ENCODE results near the gene GKN2. TPM values are rescaled to one million over a fixed set of nuclear protein-coding genes. Genes with fewer than 3 reads are reported as not detected.

The GKN2 gene
- total and polyA plus RNA-seq, 4 donors, result 9.1 TPM; not detected in 3

DNA sequence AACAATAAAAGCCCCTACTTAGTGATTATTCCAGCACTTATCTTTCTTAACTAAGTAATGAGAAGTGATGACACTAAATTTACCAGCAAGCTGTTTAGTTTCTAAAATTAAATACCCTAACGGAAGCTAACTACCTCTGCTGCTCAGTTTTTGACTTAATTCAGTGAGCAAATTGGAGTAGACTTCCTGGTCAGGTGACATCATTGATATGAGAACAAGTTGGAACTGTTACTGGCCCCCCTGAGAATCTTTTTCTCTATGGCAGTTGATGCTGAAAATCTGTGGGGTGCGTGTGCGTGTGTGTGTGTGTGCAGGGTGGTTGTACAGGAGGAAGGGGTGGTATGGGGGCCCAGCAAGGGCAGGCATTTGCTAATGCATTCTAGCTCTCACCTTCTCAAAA is 46.0 kb downstream of the GKN2 start:
- Histone ChIP-seq H3K9me3 (ENCODE audit: control insufficient read depth in 4 of 4, low read length in 3 of 4) (no peaks in the 10 kb centered on the region), H3K27me3 (ENCODE audit: control insufficient read depth in 4 of 4, insufficient read depth in 4 of 4, low read length in 3 of 4) (no peaks in the 10 kb centered on the region), H3K4me1 (ENCODE audit: control insufficient read depth in 4 of 4, insufficient read depth in 4 of 4, low read length in 3 of 4) (peaks cover 0 to 9% (median 2%) of the 10 kb centered on the region in 4 donors), H3K27ac (ENCODE audit: low read depth in 1 of 2, low read length in 2 of 2) (no peak overlapping the region), H3K9ac (ENCODE audit: low read depth in 1 of 2, low read length in 2 of 2) (no peak overlapping the region), H3K36me3 (ENCODE audit: control insufficient read depth in 4 of 4, insufficient read depth in 3 of 4, low read depth in 1 of 4, low read length in 3 of 4) (no peaks in the 10 kb centered on the region), H3K4me3 (ENCODE audit: low read depth in 1 of 3, low read length in 3 of 3) (no peak overlapping the region)
- TF ChIP-seq FOXA1 (IDR thresholded peaks at IDR 0.05) (no peak), ATF3 (IDR thresholded peaks at IDR 0.05) (no peak), RXRA (IDR thresholded peaks at IDR 0.05) (no peak), CTCF (IDR thresholded peaks at IDR 0.05; ENCODE audit: low read depth, low read length, missing input control) (no peak), YY1 (IDR thresholded peaks at IDR 0.05) (no peak), JUND (IDR thresholded peaks at IDR 0.05) (no peak), NR2F2 (IDR thresholded peaks at IDR 0.05) (no peak), HNF4G (IDR thresholded peaks at IDR 0.05) (no peak), TAF1 (conservative IDR thresholded peaks at IDR 0.05) (no peak), FOXA2 (IDR thresholded peaks at IDR 0.05) (no peak), RAD21 (IDR thresholded peaks at IDR 0.05) (no peak), HNF4A (conservative IDR thresholded peaks at IDR 0.05) (no peak), SP1 (IDR thresholded peaks at IDR 0.05) (no peak), REST (IDR thresholded peaks at IDR 0.05) (no peak)
- TF ChIP-seq, protein P1, sequence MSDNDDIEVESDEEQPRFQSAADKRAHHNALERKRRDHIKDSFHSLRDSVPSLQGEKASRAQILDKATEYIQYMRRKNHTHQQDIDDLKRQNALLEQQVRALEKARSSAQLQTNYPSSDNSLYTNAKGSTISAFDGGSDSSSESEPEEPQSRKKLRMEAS (IDR thresholded peaks at IDR 0.05), result no peak
- TF ChIP-seq, protein P2, sequence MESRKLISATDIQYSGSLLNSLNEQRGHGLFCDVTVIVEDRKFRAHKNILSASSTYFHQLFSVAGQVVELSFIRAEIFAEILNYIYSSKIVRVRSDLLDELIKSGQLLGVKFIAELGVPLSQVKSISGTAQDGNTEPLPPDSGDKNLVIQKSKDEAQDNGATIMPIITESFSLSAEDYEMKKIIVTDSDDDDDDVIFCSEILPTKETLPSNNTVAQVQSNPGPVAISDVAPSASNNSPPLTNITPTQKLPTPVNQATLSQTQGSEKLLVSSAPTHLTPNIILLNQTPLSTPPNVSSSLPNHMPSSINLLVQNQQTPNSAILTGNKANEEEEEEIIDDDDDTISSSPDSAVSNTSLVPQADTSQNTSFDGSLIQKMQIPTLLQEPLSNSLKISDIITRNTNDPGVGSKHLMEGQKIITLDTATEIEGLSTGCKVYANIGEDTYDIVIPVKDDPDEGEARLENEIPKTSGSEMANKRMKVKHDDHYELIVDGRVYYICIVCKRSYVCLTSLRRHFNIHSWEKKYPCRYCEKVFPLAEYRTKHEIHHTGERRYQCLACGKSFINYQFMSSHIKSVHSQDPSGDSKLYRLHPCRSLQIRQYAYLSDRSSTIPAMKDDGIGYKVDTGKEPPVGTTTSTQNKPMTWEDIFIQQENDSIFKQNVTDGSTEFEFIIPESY (IDR thresholded peaks at IDR 0.05), result no peak
- DNase-seq (ENCODE audit: low spot score), result no peak
- 90% methylated on average over 3 of the region's 3 CpGs for WGBS

GRCh38 chr2:68905116-68905515 is 47.6 kb downstream of the GKN2 start:
- Histone ChIP-seq H3K4me1 (ENCODE audit: control insufficient read depth in 4 of 4, insufficient read depth in 4 of 4, low read length in 3 of 4) (peaks cover 0 to 9% (median 2%) of the 10 kb centered on the region in 4 donors), H3K9ac (ENCODE audit: low read depth in 1 of 2, low read length in 2 of 2) (no peak overlapping the region), H3K4me3 (ENCODE audit: low read depth in 1 of 3, low read length in 3 of 3) (no peak overlapping the region), H3K27me3 (ENCODE audit: control insufficient read depth in 4 of 4, insufficient read depth in 4 of 4, low read length in 3 of 4) (no peaks in the 10 kb centered on the region), H3K9me3 (ENCODE audit: control insufficient read depth in 4 of 4, low read length in 3 of 4) (peaks cover 0 to 5% (median 0%) of the 10 kb centered on the region in 4 donors), H3K36me3 (ENCODE audit: control insufficient read depth in 4 of 4, insufficient read depth in 3 of 4, low read depth in 1 of 4, low read length in 3 of 4) (no peaks in the 10 kb centered on the region), H3K27ac (ENCODE audit: low read depth in 1 of 2, low read length in 2 of 2) (no peak overlapping the region)
- WGBS, result 92% methylated on average over 2 of the region's 2 CpGs
- DNase-seq (ENCODE audit: low spot score), result no peak
- TF ChIP-seq ATF3 (IDR thresholded peaks at IDR 0.05), result no peak
- TF ChIP-seq JUND (IDR thresholded peaks at IDR 0.05), result no peak
- no peak for TF ChIP-seq FOXA1 (IDR thresholded peaks at IDR 0.05)
- no peak for TF ChIP-seq NR2F2 (IDR thresholded peaks at IDR 0.05)
- TF ChIP-seq HNF4A (conservative IDR thresholded peaks at IDR 0.05), result no peak
- no peak for TF ChIP-seq SP1 (IDR thresholded peaks at IDR 0.05)
- no peak for TF ChIP-seq CTCF (IDR thresholded peaks at IDR 0.05; ENCODE audit: low read depth, low read length, missing input control)
- no peak for TF ChIP-seq EGR1 (IDR thresholded peaks at IDR 0.05; ENCODE audit: low read depth in 2 of 2)
- no peak for TF ChIP-seq REST (IDR thresholded peaks at IDR 0.05)
